Measurements from ENCODE around the gene SLC27A5.

DNA sequence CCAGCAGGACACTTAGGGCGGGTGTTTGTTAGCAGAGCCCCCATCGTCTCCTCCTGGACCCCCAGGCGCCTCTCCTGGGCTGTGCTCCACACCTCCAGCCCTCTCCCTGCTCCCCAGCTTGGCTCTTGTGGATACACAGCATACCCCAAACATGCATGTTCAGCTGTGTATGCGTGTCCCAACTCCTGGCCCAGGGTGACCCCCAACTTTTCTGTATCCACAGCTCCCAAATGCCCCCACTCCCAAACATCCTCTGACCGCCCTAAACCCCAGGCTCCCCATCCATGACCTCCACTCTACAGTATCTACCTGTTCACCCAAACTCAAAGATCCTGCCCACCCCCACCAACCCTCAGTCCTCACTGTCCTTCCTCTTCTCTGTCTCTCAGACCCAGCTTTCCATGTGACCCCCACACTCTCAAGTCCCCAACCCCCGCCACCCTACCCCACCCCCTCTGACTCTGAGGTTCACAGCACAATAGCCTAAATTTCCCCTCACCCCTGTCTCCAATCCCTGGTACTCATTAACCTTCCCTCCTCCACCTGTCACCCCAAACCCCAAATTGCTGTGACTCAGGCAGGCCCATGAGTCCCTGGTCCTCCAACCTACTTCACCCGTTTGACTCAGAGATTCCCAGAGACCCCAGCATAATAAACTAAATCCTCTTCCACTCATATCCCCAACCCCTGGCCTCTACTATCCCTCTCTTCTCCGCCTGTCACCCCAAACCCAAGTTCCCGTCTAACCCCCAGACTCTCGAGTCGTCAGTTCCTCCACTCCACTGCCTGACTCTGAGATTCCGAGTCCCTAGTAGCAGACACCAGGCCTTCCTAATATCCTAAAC, 45.7 kb upstream of the SLC27A5 start:
- no peak for TF ChIP-seq ZNF274 (IDR thresholded peaks at IDR 0.05; ENCODE audit: low read depth, low read length)
- no peak for TF ChIP-seq YY1 (IDR thresholded peaks at IDR 0.05; ENCODE audit: insufficient read depth, insufficient read length)
- TF ChIP-seq SUZ12 (IDR thresholded peaks at IDR 0.05; ENCODE audit: extremely low read depth, insufficient read depth, insufficient read length) = no peak

Data from NT2/D1 (cell line).